Pericardium fibroblast (primary cell): ENCODE measurements around the gene PPP1R2B. TPM values are rescaled to one million over a fixed set of nuclear protein-coding genes. Genes with fewer than 3 reads are reported as not detected.

ENCODE experiments used
- total RNA-seq: library from RNA; depleted of rRNA; stranded (reverse); fragments of >200 nt; gene quantifications from 2 replicates; pipeline ENCODE4 v1.2.3, GENCODE V29; 2015

Gene PPP1R2B
- not detected in 2 replicates for total RNA-seq

GRCh38 chr5:156850206-156850751 is at the start of gene PPP1R2B:
Gene PPP1R2B, plus strand, starts transcription at chr5:156850295. Its CDS starts 268 bp downstream, at chr5:156850563.

Other genes starting within 250 kb of the PPP1R2B start
- not detected in 2 replicates for gene TIMD4, start 112.9 kb downstream of the PPP1R2B start, total RNA-seq
- gene HAVCR1, start 208.8 kb downstream of the PPP1R2B start, total RNA-seq, result not detected in 2 replicates